GM18951 (cell line): ENCODE measurements around the gene GBP4.

Experiments
- POLR2A ChIP-seq: IDR thresholded peaks from 4 replicates; pipeline ENCODE4 v1.6.1; 2011; ENCODE audit warnings: mild to moderate bottlenecking; ENCODE audit not compliant: insufficient read length, insufficient read depth; ENCODE audit errors: extremely low read depth
- in situ Hi-C: fragments of 300-500 bp; cut with MboI; formaldehyde crosslinking; loops from one replicate; pipeline ENCODE4 v1.12.0; 2022; ENCODE audit warnings: low sequenced_read_pairs, mixed read lengths, inconsistent platforms; ENCODE audit not compliant: unreplicated experiment

Gene GBP4

GRCh38 chr1:89179343-89179742, 19.4 kb downstream of the GBP4 start:
- in situ Hi-C loops, result no loop called here
- no peak for TF ChIP-seq POLR2A

- in situ Hi-C loops, result no loop called here
- no peak for TF ChIP-seq POLR2A
These were observed 21.8 kb downstream of the GBP4 start for GRCh38 chr1:89176971-89177370.

GRCh38 chr1:89175601-89176256, 23.0 kb downstream of the GBP4 start, which contains the start of gene GBP7:
Gene GBP7 (minus strand): TSS chr1:89176003. CDS start chr1:89171935, 4,068 bp downstream.
- in situ Hi-C loops, result no loop called here
- no peak for TF ChIP-seq POLR2A

- in situ Hi-C loops, result no loop called here
These were observed 24.3 kb downstream of the GBP4 start for GRCh38 chr1:89174491-89174890.

GRCh38 chr1:89172468-89173143, 26.1 kb downstream of the GBP4 start:
- in situ Hi-C loops, result no loop called here

More at GRCh38 chr1:89174491-89174890, 24.3 kb downstream of the GBP4 start:
- no peak for TF ChIP-seq POLR2A

GRCh38 chr1:89171067-89171438, 27.7 kb downstream of the GBP4 start:
- TF ChIP-seq POLR2A, result no peak
- in situ Hi-C loops, result no loop called here

More at GRCh38 chr1:89172468-89173143, 26.1 kb downstream of the GBP4 start:
- TF ChIP-seq POLR2A, result no peak

- no peak for TF ChIP-seq POLR2A
- in situ Hi-C loops, result no loop called here
These were observed 28.3 kb downstream of the GBP4 start for GRCh38 chr1:89170170-89171066.

GRCh38 chr1:89169166-89169565, 29.6 kb downstream of the GBP4 start:
- TF ChIP-seq POLR2A, result no peak
- in situ Hi-C loops, result no loop called here

- in situ Hi-C loops, result no loop called here
These were observed 31.0 kb downstream of the GBP4 start for GRCh38 chr1:89167590-89168230.

GRCh38 chr1:89166705-89167104, 32.0 kb downstream of the GBP4 start:
- in situ Hi-C loops, result no loop called here

More at GRCh38 chr1:89167590-89168230, 31.0 kb downstream of the GBP4 start:
- TF ChIP-seq POLR2A, result no peak

GRCh38 chr1:89165811-89166210, 32.9 kb downstream of the GBP4 start:
- in situ Hi-C loops, result no loop called here
- no peak for TF ChIP-seq POLR2A

More at GRCh38 chr1:89166705-89167104, 32.0 kb downstream of the GBP4 start:
- no peak for TF ChIP-seq POLR2A

GRCh38 chr1:89151047-89151446, 47.7 kb downstream of the GBP4 start:
- in situ Hi-C loops, result no loop called here

GRCh38 chr1:89149976-89150375, 48.8 kb downstream of the GBP4 start:
- TF ChIP-seq POLR2A, result no peak
- in situ Hi-C loops, result no loop called here

More at GRCh38 chr1:89151047-89151446, 47.7 kb downstream of the GBP4 start:
- TF ChIP-seq POLR2A, result no peak

- no peak for TF ChIP-seq POLR2A
- in situ Hi-C loops, result no loop called here
These were observed 49.5 kb downstream of the GBP4 start for GRCh38 chr1:89149229-89149628.
